ENCODE measurements around the gene ODAD2.

GRCh38 chr10:27947540-27947939 lies 51.3 kb downstream of the ODAD2 start:
- no peak for TF ChIP-seq ATF3 (IDR thresholded peaks at IDR 0.05)
- no peak for TF ChIP-seq JUND (IDR thresholded peaks at IDR 0.05)
- TF ChIP-seq EZH2phosphoT487 (IDR thresholded peaks at IDR 0.05; ENCODE audit: borderline replicate concordance) = no peak
- no peak for TF ChIP-seq POLR2AphosphoS5 (IDR thresholded peaks at IDR 0.05; ENCODE audit: low read depth, low read length)
- no peak for TF ChIP-seq POLR2A (IDR thresholded peaks at IDR 0.05; ENCODE audit: borderline replicate concordance, extremely low read depth, insufficient read depth, insufficient read length)
- no peak for TF ChIP-seq REST (IDR thresholded peaks at IDR 0.05; ENCODE audit: low read depth)
- TF ChIP-seq CTCF (IDR thresholded peaks at IDR 0.05 in 2 of 3, conservative IDR thresholded peaks at IDR 0.05 in 1 of 3; ENCODE audit: borderline replicate concordance in 1 of 3, insufficient read depth in 1 of 3, low read depth in 2 of 3, low read length in 2 of 3) = no peak
- TF ChIP-seq EZH2 (IDR thresholded peaks at IDR 0.05) = no peak
- no peak for TF ChIP-seq YY1 (IDR thresholded peaks at IDR 0.05; ENCODE audit: extremely low read depth, insufficient replicate concordance, low read depth, low read length)
- no peak for TF ChIP-seq RAD21 (IDR thresholded peaks at IDR 0.05; ENCODE audit: low read depth)
- TF ChIP-seq SP1 (IDR thresholded peaks at IDR 0.05; ENCODE audit: low read depth) = no peak
- no peak for TF ChIP-seq ELF1 (IDR thresholded peaks at IDR 0.05; ENCODE audit: borderline replicate concordance, low read depth)
- no peak for TF ChIP-seq ZNF274 (IDR thresholded peaks at IDR 0.05; ENCODE audit: low read depth, low read length)
- no peak for TF ChIP-seq CEBPB (IDR thresholded peaks at IDR 0.05; ENCODE audit: low read depth)

All from HCT116 (cell line).